Transverse colon (tissue), 3 donors: ENCODE data around the gene PHLDB2.

ENCODE experiments used
- CTCF ChIP-seq, 5 experiments: fragments of 200-600 bp in 3 of 5; fragments of 450-650 bp in 2 of 5; sonication (generic) in 3 of 5; IDR thresholded peaks; 1 replicate in 2 of 5; 2 replicates in 3 of 5; pipeline ENCODE4 v1.5.1; 2016 to 2017; ENCODE audit warnings: antibody characterized with exemption in 5 of 5, inconsistent platforms in 3 of 5, mild to moderate bottlenecking in 2 of 5, moderate library complexity in 1 of 5
- POLR2A ChIP-seq: fragments of 450-650 bp; IDR thresholded peaks from one replicate; pipeline ENCODE4 v1.6.1; 2016; ENCODE audit warnings: antibody characterized with exemption, mild to moderate bottlenecking, moderate library complexity

- TF ChIP-seq CTCF (IDR thresholded peaks at IDR 0.05) = no peak
- no peak for TF ChIP-seq POLR2A
Measured at GRCh38 chr3:112003321-112004080, 144.4 kb downstream of the PHLDB2 start.
